22Rv1 (cell line): Measurements from ENCODE around the gene ARMH1.

Experiments used
- H3K27ac ChIP-seq: fragments of 450-650 bp; 2 replicates; pipeline ENCODE4 v1.5.1; 2017
- ZFX ChIP-seq: fragments of 450-650 bp; IDR thresholded peaks from 2 replicates; pipeline ENCODE4 v1.6.1; 2017; ENCODE audit warnings: antibody characterized with exemption, borderline replicate concordance
- TF ChIP-seq, protein P1 (sequence below): fragments of 450-650 bp; IDR thresholded peaks from 2 replicates; pipeline ENCODE4 v1.5.1; 2017; ENCODE audit warnings: mild to moderate bottlenecking

The ARMH1 gene

DNA sequence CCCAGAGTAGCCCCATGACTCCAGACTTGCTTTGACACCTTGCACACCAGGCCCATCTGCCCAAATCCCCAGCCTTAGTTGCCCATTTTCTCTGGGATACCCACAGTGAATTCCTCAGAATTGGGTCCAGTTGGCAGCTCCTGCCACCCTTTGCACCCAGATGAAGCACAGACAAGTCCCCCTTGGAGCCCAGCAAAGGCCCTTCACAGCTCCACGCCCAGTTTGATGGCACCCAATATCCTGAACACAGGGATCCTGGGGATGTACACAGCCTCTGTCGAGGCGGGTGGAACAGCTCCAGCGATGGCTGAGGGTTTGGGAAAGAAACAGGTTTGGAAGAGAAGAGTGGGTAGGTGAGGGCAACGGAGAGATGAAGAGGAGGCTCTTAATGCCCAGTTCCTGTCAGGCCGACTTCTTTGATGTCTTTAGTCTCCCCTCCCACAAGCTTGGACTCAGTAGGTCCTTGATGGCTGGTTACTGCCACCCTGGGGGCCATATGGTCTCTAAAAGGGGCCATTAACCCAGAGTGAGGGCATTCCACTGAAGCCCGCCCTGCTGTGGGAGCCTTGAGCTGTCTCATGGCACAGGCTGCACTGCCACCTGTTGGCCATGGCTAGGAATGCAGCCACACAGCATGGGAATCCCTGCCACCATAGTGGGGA is 21.9 kb upstream of the ARMH1 start:
- TF ChIP-seq, protein P1, sequence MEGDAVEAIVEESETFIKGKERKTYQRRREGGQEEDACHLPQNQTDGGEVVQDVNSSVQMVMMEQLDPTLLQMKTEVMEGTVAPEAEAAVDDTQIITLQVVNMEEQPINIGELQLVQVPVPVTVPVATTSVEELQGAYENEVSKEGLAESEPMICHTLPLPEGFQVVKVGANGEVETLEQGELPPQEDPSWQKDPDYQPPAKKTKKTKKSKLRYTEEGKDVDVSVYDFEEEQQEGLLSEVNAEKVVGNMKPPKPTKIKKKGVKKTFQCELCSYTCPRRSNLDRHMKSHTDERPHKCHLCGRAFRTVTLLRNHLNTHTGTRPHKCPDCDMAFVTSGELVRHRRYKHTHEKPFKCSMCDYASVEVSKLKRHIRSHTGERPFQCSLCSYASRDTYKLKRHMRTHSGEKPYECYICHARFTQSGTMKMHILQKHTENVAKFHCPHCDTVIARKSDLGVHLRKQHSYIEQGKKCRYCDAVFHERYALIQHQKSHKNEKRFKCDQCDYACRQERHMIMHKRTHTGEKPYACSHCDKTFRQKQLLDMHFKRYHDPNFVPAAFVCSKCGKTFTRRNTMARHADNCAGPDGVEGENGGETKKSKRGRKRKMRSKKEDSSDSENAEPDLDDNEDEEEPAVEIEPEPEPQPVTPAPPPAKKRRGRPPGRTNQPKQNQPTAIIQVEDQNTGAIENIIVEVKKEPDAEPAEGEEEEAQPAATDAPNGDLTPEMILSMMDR = peak; percentile 95
- no peak for TF ChIP-seq ZFX
- 0 out of 2 replicates have a peak overlapping the region, but pooled peaks have one; percentile 8 for H3K27ac ChIP-seq

DNA sequence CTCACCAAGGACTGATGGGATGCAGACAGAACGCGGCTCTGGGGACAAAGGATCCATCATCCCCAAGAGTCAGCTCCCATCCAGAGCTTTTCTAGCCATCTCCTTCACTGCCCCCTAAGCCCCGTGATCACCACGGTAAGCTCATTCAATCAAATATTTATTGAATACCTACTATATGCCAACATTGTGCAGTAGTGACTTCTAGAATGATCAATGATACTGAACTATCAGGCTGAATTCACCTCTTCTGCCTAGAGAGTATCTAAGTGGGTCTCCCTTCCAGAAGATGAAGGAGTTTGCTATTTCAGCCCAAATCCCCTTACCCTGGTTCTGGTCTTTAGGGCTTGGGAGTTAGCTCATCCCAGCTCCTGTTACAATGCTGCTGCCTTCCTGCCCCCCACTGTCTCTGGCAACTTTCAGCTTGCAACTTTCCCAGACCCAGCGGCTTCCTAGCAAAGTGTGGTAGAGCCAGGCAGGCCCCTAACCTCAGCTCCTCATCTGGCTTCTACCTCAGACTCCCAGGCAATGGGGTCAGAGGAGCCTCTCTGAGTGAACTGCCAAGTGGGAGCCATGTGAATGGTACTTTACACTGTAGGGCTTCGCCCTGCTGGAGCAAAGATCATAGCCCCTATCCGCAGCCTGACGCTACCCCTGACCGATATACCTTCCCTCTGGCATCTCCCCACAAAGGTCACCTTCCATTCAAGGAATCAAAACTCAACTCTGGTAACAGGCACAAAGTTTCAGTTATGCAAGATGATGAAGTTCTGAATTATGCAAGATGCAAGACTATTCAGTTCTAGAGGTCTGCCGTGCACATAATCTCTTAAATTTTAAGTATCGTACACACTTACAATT is 21.2 kb upstream of the ARMH1 start:
- TF ChIP-seq, protein P1 = peak; percentile 72
- TF ChIP-seq ZFX = no peak
- no peak overlapping the region for H3K27ac ChIP-seq

DNA sequence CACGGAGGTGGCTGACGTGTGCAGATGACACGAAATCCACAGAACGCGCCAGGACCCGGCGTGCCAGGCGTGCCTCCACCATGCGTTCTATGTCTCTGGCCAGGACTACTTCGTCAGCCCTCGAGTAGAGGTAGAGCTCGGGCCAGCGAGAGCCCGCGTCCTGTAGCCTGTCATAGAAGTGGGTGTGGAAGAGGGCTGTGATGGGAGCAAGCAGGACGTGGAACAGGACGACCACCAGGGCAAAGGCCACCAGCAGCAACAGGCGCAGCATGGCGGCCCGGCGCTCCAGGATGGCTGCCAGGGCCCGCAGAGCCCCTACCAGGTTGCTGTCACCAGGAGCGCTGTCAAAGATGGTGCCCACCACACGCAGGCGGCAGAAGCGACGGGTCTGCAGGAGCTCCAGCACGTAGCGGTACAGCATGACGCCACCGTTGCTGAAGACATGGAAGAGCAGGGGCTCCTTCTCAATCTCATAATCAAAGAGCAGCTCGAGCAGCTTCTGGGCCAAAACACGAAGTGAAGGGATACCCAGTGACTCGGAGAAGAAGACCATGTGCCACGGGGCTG is 19.8 kb upstream of the ARMH1 start:
- no peak overlapping the region for H3K27ac ChIP-seq

DNA sequence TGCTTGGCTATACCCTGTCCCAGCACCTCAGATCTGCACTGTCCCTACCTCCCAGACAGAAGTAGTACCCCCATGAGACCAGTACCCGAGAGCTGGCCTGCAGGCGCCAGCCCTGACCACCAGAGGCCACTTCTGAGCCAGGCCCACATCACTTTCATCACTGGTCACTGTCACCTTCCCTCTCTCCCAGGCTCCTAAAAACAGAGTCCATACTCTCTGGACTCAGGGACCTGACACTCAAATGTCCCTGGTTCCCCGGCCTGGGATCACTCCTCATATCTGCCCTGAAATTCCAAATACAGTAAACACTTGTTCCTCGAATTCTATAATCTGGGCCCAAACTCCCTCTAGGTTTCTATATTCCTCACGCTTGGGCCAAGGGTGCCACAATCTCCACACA is 18.9 kb upstream of the ARMH1 start:
- no peak overlapping the region for H3K27ac ChIP-seq
- TF ChIP-seq, protein P1 = peak; percentile 83
- no peak for TF ChIP-seq ZFX

More for the DNA sequence above, 19.8 kb upstream of the ARMH1 start:
- no peak for TF ChIP-seq ZFX
- TF ChIP-seq, protein P1 = no peak

DNA sequence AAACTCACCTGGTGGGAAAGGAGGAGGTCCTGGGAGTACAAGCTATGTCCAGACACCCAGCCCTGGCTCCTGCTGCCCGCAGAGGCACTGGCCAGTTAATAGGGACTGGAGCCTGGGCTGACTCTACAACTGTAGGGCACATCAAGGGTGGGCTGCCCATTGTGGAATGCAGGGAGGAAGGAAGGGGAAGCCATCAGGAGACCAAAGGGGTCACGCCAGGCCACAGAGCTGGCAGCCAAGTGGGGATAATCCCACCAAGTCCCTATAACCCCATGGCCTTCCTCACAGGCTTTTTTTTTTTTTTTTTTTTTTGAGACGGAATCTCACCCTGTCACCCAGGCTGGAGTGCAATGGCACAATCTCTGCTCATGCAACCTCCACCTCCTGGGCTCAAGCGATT is 14.9 kb upstream of the ARMH1 start:
- H3K27ac ChIP-seq = no peak overlapping the region
- TF ChIP-seq ZFX = no peak
- TF ChIP-seq, protein P1 = no peak

DNA sequence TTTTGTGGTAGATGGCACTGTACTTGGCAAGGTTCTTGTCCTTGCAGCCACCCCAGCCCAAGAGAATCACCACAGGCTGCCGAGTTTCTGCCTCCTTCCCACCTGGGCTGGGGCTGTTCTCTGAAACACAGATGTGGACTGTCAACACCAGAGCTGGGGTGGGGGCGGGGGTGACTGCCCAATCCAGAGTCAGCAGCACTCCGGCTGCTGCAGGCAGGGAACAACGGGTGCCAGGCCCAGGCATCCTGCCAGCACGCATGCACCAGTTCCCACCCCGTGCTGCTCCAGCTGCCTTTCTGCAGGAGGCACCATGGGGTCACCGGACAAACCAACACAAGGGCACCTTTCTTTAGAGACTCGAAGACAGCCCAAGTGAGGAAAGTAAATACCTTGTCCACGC is 14.3 kb upstream of the ARMH1 start:
- no peak overlapping the region for H3K27ac ChIP-seq
- TF ChIP-seq, protein P1 = no peak
- no peak for TF ChIP-seq ZFX
